Measurements from ENCODE around the gene HSPA12B. TPM values are rescaled to one million over a fixed set of nuclear protein-coding genes. Genes with fewer than 3 reads are reported as not detected.

HSPA12B gene
- total and polyA plus RNA-seq, 2 of the 13 experiments (the other 11 are each of a cell fraction or from before 2014, with no cell fraction given) = 0.01 TPM; not detected in 1

DNA sequence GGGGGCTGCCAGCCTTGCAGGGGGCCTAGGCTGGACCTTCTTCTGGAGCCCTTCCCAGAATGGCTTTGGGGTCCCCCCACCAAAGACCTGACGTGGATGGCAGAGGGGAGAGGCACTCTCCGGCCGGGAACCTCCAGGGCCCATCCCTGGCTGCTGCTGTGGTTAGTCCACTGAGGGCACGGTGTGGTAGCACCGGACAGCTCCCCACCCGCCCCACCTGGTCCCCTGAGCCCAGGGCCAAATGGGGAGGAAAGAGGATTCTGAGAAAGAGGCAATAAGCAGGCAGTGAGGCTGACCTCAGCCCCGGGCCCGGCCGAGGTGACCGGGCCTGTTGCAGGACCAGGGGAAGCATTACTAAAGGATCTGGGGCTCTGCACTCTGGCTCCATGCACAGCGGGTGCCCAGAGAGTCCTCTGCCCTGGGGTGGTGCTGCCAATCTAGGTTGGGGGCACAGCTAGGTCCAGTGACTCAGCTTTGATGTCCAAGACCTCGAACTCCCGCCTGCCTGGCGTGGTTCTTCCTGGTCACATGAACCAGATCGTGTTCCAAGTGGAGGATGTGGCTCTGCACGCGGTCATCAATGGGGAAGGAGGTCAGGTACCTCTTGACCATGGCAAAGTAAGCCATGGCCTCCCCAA, 51.9 kb downstream of the HSPA12B start (continued):
- TF ChIP-seq, protein P1, sequence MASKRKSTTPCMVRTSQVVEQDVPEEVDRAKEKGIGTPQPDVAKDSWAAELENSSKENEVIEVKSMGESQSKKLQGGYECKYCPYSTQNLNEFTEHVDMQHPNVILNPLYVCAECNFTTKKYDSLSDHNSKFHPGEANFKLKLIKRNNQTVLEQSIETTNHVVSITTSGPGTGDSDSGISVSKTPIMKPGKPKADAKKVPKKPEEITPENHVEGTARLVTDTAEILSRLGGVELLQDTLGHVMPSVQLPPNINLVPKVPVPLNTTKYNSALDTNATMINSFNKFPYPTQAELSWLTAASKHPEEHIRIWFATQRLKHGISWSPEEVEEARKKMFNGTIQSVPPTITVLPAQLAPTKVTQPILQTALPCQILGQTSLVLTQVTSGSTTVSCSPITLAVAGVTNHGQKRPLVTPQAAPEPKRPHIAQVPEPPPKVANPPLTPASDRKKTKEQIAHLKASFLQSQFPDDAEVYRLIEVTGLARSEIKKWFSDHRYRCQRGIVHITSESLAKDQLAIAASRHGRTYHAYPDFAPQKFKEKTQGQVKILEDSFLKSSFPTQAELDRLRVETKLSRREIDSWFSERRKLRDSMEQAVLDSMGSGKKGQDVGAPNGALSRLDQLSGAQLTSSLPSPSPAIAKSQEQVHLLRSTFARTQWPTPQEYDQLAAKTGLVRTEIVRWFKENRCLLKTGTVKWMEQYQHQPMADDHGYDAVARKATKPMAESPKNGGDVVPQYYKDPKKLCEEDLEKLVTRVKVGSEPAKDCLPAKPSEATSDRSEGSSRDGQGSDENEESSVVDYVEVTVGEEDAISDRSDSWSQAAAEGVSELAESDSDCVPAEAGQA (IDR thresholded peaks at IDR 0.05; ENCODE audit: low read depth) = no peak
- TF ChIP-seq, protein P1 (CRISPR knock-in tag; IDR thresholded peaks at IDR 0.05; ENCODE audit: borderline replicate concordance) = no peak
- no peak for TF ChIP-seq SPEN (CRISPR knock-in tag; IDR thresholded peaks at IDR 0.05; ENCODE audit: low read depth)
- no peak for TF ChIP-seq JARID2 (CRISPR knock-in tag; IDR thresholded peaks at IDR 0.05; ENCODE audit: insufficient replicate concordance)
- TF ChIP-seq POLR2G (IDR thresholded peaks at IDR 0.05; ENCODE audit: low read depth, low read length) = no peak
- TF ChIP-seq ZNF441 (CRISPR knock-in tag; IDR thresholded peaks at IDR 0.05; ENCODE audit: borderline replicate concordance) = no peak
- no peak for TF ChIP-seq NR2C2 (CRISPR knock-in tag; IDR thresholded peaks at IDR 0.05; ENCODE audit: borderline replicate concordance)
- TF ChIP-seq SAP130 (CRISPR knock-in tag; IDR thresholded peaks at IDR 0.05; ENCODE audit: low read depth) = no peak
- TF ChIP-seq ELF4 (CRISPR knock-in tag; IDR thresholded peaks at IDR 0.05; ENCODE audit: borderline replicate concordance) = no peak
- TF ChIP-seq ZNF678 (CRISPR knock-in tag; IDR thresholded peaks at IDR 0.05) = no peak
- no peak for TF ChIP-seq ZNF468 (CRISPR knock-in tag; IDR thresholded peaks at IDR 0.05)
- TF ChIP-seq ZNF121 (CRISPR knock-in tag; IDR thresholded peaks at IDR 0.05) = no peak
- TF ChIP-seq ZC3H13 (CRISPR knock-in tag; IDR thresholded peaks at IDR 0.05) = 0 out of 2 replicates have a peak, but pooled peaks have one; percentile 66
- TF ChIP-seq RAD51 (IDR thresholded peaks at IDR 0.05; ENCODE audit: borderline replicate concordance) = no peak
- TF ChIP-seq FOXO1 (CRISPR knock-in tag; IDR thresholded peaks at IDR 0.05) = no peak
- TF ChIP-seq SYNCRIP (IDR thresholded peaks at IDR 0.05; ENCODE audit: insufficient read depth, low read depth, low read length) = no peak
- TF ChIP-seq HNRNPL (IDR thresholded peaks at IDR 0.05; ENCODE audit: low read depth, low read length) = peak; percentile 86; the same call in 1 of the 2 replicates
- peak; percentile 38; the same call in 1 of the 2 replicates for TF ChIP-seq NFKB2 (CRISPR knock-in tag; IDR thresholded peaks at IDR 0.05; ENCODE audit: borderline replicate concordance)
- no peak for TF ChIP-seq ZNF550 (CRISPR knock-in tag; IDR thresholded peaks at IDR 0.05; ENCODE audit: borderline replicate concordance)
- TF ChIP-seq TEAD3 (CRISPR knock-in tag; optimal IDR thresholded peaks at IDR 0.05; ENCODE audit: borderline replicate concordance) = peak; percentile 22
- TF ChIP-seq, protein P2, sequence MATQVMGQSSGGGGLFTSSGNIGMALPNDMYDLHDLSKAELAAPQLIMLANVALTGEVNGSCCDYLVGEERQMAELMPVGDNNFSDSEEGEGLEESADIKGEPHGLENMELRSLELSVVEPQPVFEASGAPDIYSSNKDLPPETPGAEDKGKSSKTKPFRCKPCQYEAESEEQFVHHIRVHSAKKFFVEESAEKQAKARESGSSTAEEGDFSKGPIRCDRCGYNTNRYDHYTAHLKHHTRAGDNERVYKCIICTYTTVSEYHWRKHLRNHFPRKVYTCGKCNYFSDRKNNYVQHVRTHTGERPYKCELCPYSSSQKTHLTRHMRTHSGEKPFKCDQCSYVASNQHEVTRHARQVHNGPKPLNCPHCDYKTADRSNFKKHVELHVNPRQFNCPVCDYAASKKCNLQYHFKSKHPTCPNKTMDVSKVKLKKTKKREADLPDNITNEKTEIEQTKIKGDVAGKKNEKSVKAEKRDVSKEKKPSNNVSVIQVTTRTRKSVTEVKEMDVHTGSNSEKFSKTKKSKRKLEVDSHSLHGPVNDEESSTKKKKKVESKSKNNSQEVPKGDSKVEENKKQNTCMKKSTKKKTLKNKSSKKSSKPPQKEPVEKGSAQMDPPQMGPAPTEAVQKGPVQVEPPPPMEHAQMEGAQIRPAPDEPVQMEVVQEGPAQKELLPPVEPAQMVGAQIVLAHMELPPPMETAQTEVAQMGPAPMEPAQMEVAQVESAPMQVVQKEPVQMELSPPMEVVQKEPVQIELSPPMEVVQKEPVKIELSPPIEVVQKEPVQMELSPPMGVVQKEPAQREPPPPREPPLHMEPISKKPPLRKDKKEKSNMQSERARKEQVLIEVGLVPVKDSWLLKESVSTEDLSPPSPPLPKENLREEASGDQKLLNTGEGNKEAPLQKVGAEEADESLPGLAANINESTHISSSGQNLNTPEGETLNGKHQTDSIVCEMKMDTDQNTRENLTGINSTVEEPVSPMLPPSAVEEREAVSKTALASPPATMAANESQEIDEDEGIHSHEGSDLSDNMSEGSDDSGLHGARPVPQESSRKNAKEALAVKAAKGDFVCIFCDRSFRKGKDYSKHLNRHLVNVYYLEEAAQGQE (IDR thresholded peaks at IDR 0.05; ENCODE audit: borderline replicate concordance in 1 of 2, low read depth in 1 of 2, low read length in 2 of 2) = peak in 1 of 2 experiments; percentile 78

Measured in HepG2 (cell line).